H1 (cell line): Measurements from ENCODE around the gene MARK4. TPM values are rescaled to one million over a fixed set of nuclear protein-coding genes. Genes with fewer than 3 reads are reported as not detected.

ENCODE experiments used
- CTCF ChIA-PET: fragments of 300-600 bp; sonication (Branson Sonifier 250); formaldehyde crosslinking; loops from one replicate; lab custom pipeline; 2021; ENCODE audit not compliant: partially characterized antibody; lab: Charles Lee
- POLR2A ChIA-PET: fragments of 300-600 bp; sonication (Branson Sonifier 250); formaldehyde crosslinking; loops from one replicate; lab custom pipeline; 2021; ENCODE audit warnings: inconsistent platforms; ENCODE audit not compliant: partially characterized antibody; lab: Charles Lee
- DNase-seq, 2 experiments: peaks; one replicate each; pipeline versions ENCODE4 v3.0.0 to v3.0.0-alpha.2; 2010 to 2022; ENCODE audit warnings: low spot score in 2 of 2, low read depth in 1 of 2, mixed read lengths in 1 of 2
- FAIRE-seq: peaks from 2 replicates; lab custom pipeline; 2011; peaks lifted over from hg19 to GRCh38; lab: Jason Lieb, UNC
- H2AFZ ChIP-seq: 2 replicates; pipeline ENCODE4 v1.8.1; 2012; ENCODE audit warnings: low read length, inconsistent platforms
- H2AK5ac ChIP-seq: 2 replicates; pipeline ENCODE4 v1.6.1; 2013; ENCODE audit warnings: low read depth, low read length
- H2BK120ac ChIP-seq: replicated peaks from 2 replicates; pipeline ENCODE3; 2013; ENCODE audit warnings: low read depth, low read length, inconsistent platforms
- H2BK12ac ChIP-seq: 2 replicates; pipeline ENCODE4 v1.6.1; 2013; ENCODE audit warnings: low read depth, low read length
- H2BK15ac ChIP-seq: 2 replicates; pipeline ENCODE4 v1.6.1; 2013; ENCODE audit warnings: low read length
- H2BK20ac ChIP-seq: 2 replicates; pipeline ENCODE4 v1.6.1; 2013; ENCODE audit warnings: low read length
- H2BK5ac ChIP-seq: 2 replicates; pipeline ENCODE4 v1.6.1; 2013; ENCODE audit warnings: low read depth, low read length
- H3K14ac ChIP-seq: 2 replicates; pipeline ENCODE4 v1.6.1; 2013; ENCODE audit warnings: inconsistent platforms; ENCODE audit not compliant: insufficient read length
- H3K18ac ChIP-seq: 2 replicates; pipeline ENCODE4 v1.6.1; 2013; ENCODE audit warnings: low read length; ENCODE audit errors: extremely low read depth
- H3K23ac ChIP-seq: 2 replicates; pipeline ENCODE4 v1.6.1; 2013; ENCODE audit warnings: inconsistent platforms; ENCODE audit not compliant: insufficient read length
- H3K23me2 ChIP-seq: 2 replicates; pipeline ENCODE4 v1.6.1; 2013; ENCODE audit warnings: low read depth, low read length
- H3K27ac ChIP-seq: 2 replicates; pipeline ENCODE4 v1.6.1; 2011; ENCODE audit warnings: low read depth, low read length, inconsistent platforms
- H3K27me3 ChIP-seq, 4 experiments: replicated peaks in 1 of 4; 1 replicate in 1 of 4; 2 replicates in 3 of 4; pipeline versions ENCODE4 v1.6.1 to v1.8.1; 2011 to 2013; ENCODE audit warnings: low read length in 3 of 4, mild to moderate bottlenecking in 3 of 4, inconsistent platforms in 2 of 4, mixed read lengths in 2 of 4, moderate library complexity in 1 of 4; ENCODE audit not compliant: control insufficient read depth in 3 of 4, insufficient read depth in 3 of 4; ENCODE audit errors: extremely low read depth in 1 of 4
- H3K36me3 ChIP-seq, 4 experiments: 2 replicates each; pipeline versions ENCODE4 v1.6.1 to v1.8.1; 2011 to 2013; ENCODE audit warnings: mild to moderate bottlenecking in 4 of 4, low read length in 3 of 4, moderate library complexity in 2 of 4, control low read depth in 1 of 4, inconsistent platforms in 1 of 4; ENCODE audit not compliant: insufficient read depth in 4 of 4, control insufficient read depth in 2 of 4
- H3K4ac ChIP-seq: replicated peaks from 2 replicates; pipeline ENCODE3; 2013; ENCODE audit warnings: low read length, low read depth, mixed read lengths, inconsistent platforms; ENCODE audit not compliant: insufficient read length
- H3K4me1 ChIP-seq, 4 experiments: replicated peaks in 1 of 4; 1 replicate in 1 of 4; 2 replicates in 3 of 4; pipeline versions ENCODE4 v1.6.1 to v1.8.1; 2011 to 2013; ENCODE audit warnings: low read length in 3 of 4, inconsistent platforms in 2 of 4, mixed read lengths in 1 of 4; ENCODE audit not compliant: insufficient read depth in 4 of 4, control insufficient read depth in 3 of 4
- H3K4me2 ChIP-seq, 2 experiments: 2 replicates each; pipeline versions ENCODE4 v1.6.1 to v1.8.1; 2011 to 2013; ENCODE audit warnings: low read depth in 2 of 2, low read length in 2 of 2, control low read depth in 1 of 2, inconsistent platforms in 1 of 2, mild to moderate bottlenecking in 1 of 2; ENCODE audit not compliant: insufficient read depth in 1 of 2
- H3K4me3 ChIP-seq, 4 experiments: fragments of 200-600, 300-600 bp in 1 of 4; sonication (generic), shearing (Covaris generic), sonication (Bioruptor Twin) in 1 of 4; 2 replicates each; pipeline versions ENCODE4 v1.5.1 to v1.8.1; 2011 to 2016; ENCODE audit warnings: low read length in 4 of 4, low read depth in 3 of 4, control low read depth in 2 of 4, inconsistent platforms in 2 of 4, mild to moderate bottlenecking in 2 of 4, mixed read lengths in 1 of 4, moderate library complexity in 1 of 4; ENCODE audit not compliant: insufficient read depth in 2 of 4; ENCODE audit errors: extremely low read depth in 1 of 4
- H3K56ac ChIP-seq: replicated peaks from 2 replicates; pipeline ENCODE3; 2013; ENCODE audit warnings: low read depth, mild to moderate bottlenecking, mixed read lengths, low read length, inconsistent platforms; ENCODE audit not compliant: insufficient read length
- H3K79me1 ChIP-seq: 2 replicates; pipeline ENCODE4 v1.6.1; 2013; ENCODE audit warnings: low read depth, low read length, control low read depth
- H3K79me2 ChIP-seq, 2 experiments: 2 replicates each; pipeline versions ENCODE4 v1.6.1 to v1.8.1; 2012 to 2013; ENCODE audit warnings: low read length in 2 of 2, mild to moderate bottlenecking in 2 of 2, inconsistent platforms in 1 of 2; ENCODE audit not compliant: insufficient read depth in 2 of 2, control insufficient read depth in 1 of 2
- H3K9ac ChIP-seq, 4 experiments: replicated peaks in 1 of 4; 1 replicate in 1 of 4; 2 replicates in 3 of 4; pipeline versions ENCODE4 v1.6.1 to v1.8.1; 2011 to 2013; ENCODE audit warnings: low read depth in 3 of 4, low read length in 3 of 4, control low read depth in 2 of 4, mild to moderate bottlenecking in 2 of 4, moderate library complexity in 2 of 4, inconsistent platforms in 1 of 4; ENCODE audit errors: extremely low read depth in 1 of 4
- H3K9me3 ChIP-seq, 2 experiments: 2 replicates each; pipeline versions ENCODE4 v1.6.1 to v1.8.1; 2012 to 2013; ENCODE audit warnings: mild to moderate bottlenecking in 2 of 2, moderate library complexity in 2 of 2, control low read depth in 1 of 2, inconsistent platforms in 1 of 2, low read depth in 1 of 2, low read length in 1 of 2, mixed read lengths in 1 of 2; ENCODE audit not compliant: insufficient read depth in 2 of 2
- H4K20me1 ChIP-seq, 2 experiments: replicated peaks in 1 of 2; 2 replicates each; pipeline versions ENCODE3 to v1.8.1; 2011 to 2013; ENCODE audit warnings: inconsistent platforms in 2 of 2, low read length in 2 of 2, mild to moderate bottlenecking in 1 of 2; ENCODE audit not compliant: insufficient read depth in 2 of 2, control insufficient read depth in 1 of 2
- H4K5ac ChIP-seq: 2 replicates; pipeline ENCODE4 v1.6.1; 2013; ENCODE audit warnings: low read length, low read depth, mixed read lengths, inconsistent platforms; ENCODE audit not compliant: insufficient read length
- H4K8ac ChIP-seq: 2 replicates; pipeline ENCODE4 v1.8.0; 2013; ENCODE audit warnings: mild to moderate bottlenecking, moderate library complexity, low read length, inconsistent platforms; ENCODE audit not compliant: insufficient read depth; ENCODE audit errors: extremely low read depth
- H4K91ac ChIP-seq: replicated peaks from 2 replicates; pipeline ENCODE3; 2013; ENCODE audit warnings: low read length, mixed read lengths, inconsistent platforms; ENCODE audit not compliant: insufficient read length
- CBX8 ChIP-seq: fragments of 300-800, 300-1000 bp; sonication (generic); IDR thresholded peaks from 2 replicates; pipeline ENCODE4 v1.7.1; 2016; ENCODE audit warnings: low read depth, low read length, borderline replicate concordance
- CHD1 ChIP-seq: IDR thresholded peaks from 2 replicates; pipeline ENCODE4 v1.6.1; 2012; ENCODE audit warnings: low read depth, low read length, improper control_type of control experiment
- CREB1 ChIP-seq: IDR thresholded peaks from 2 replicates; pipeline ENCODE4 v1.6.1; 2012; ENCODE audit warnings: inconsistent platforms
- CTBP2 ChIP-seq: IDR thresholded peaks from 2 replicates; pipeline ENCODE4 v1.7.0; 2011; ENCODE audit warnings: borderline replicate concordance, mild to moderate bottlenecking, moderate library complexity, mixed read lengths, low read length; ENCODE audit not compliant: insufficient read depth, insufficient read length
- NANOG ChIP-seq: IDR thresholded peaks from 2 replicates; pipeline ENCODE4 v1.6.1; 2011; ENCODE audit warnings: low read length, low read depth, mild to moderate bottlenecking, inconsistent platforms; ENCODE audit not compliant: insufficient read depth, poor library complexity, severe bottlenecking
- POLR2A ChIP-seq, 2 experiments: IDR thresholded peaks; 1 replicate in 1 of 2; 2 replicates in 1 of 2; pipeline ENCODE4 v1.6.1; 2011; ENCODE audit warnings: low read depth in 2 of 2, low read length in 2 of 2, mild to moderate bottlenecking in 2 of 2; ENCODE audit errors: control extremely low read depth in 1 of 2
- SIRT6 ChIP-seq: IDR thresholded peaks from one replicate; pipeline ENCODE4 v1.7.1; 2012; ENCODE audit warnings: low read length, inconsistent platforms
- SRF ChIP-seq: IDR thresholded peaks from 2 replicates; pipeline ENCODE4 v1.6.1; 2011; ENCODE audit warnings: mild to moderate bottlenecking, low read depth, low read length, moderate library complexity
- ZNF274 ChIP-seq: IDR thresholded peaks from 2 replicates; pipeline ENCODE4 v1.7.0; 2012; ENCODE audit warnings: low read length, borderline replicate concordance; ENCODE audit errors: extremely low read depth
- WGBS, 2 experiments: shearing (Covaris generic) in 1 of 2; methylation state at CpG; one replicate each; pipeline versions ENCODE4 v1.1.6 to v1.1.7; 2013 to 2015; ENCODE audit warnings: low lambda C conversion rate in 2 of 2, mixed read lengths in 2 of 2, inconsistent platforms in 1 of 2, low coverage in 1 of 2, missing lambda C conversion rate in 1 of 2; ENCODE audit not compliant: insufficient replicate concordance in 2 of 2, insufficient coverage in 1 of 2, insufficient read length in 1 of 2; ENCODE audit errors: extremely low coverage in 1 of 2, missing lambda C conversion rate in 1 of 2; 5-methylcytosine and 5-hydroxymethylcytosine counted together
- polyA plus RNA-seq, 7 experiments: library from polyadenylated mRNA; depleted of rRNA in 3 of 7; stranded (reverse) in 5 of 7; unstranded in 2 of 7; fragments of >200 nt in 5 of 7; fragments of 200-250 nt in 2 of 7; gene quantifications; 1 replicate in 5 of 7; 2 replicates in 1 of 7; 4 replicates in 1 of 7; pipeline versions ENCODE4 v1.2.1 to v1.2.3, GENCODE V29; 2011 to 2013; ENCODE audit warnings: missing spikeins in 2 of 7, mixed read lengths in 2 of 7
- total RNA-seq: library from RNA; stranded (reverse); fragmentation: NEBNext Ultra II Directional; extraction: Animal tissue kit (Norgen Biotek cat#: 25700); gene quantifications from 2 replicates; pipeline ENCODE4 v1.2.1, GENCODE V29; 2021
- TF ChIP-seq, protein P1 (sequence below): IDR thresholded peaks from 2 replicates; pipeline ENCODE4 v1.6.1; 2012; ENCODE audit warnings: inconsistent platforms

The MARK4 gene
- total and polyA plus RNA-seq, 2 of the 8 experiments (the other 6 are each of a cell fraction or from before 2014, with no cell fraction given), result 12.3 to 49.8 TPM

GRCh38 chr19:45276284-45276687 is 25.2 kb downstream of the MARK4 start:
- FAIRE-seq (no peak), DNase-seq (no peak)
- Histone ChIP-seq H3K56ac (no peak overlapping the region), H2BK120ac (no peak overlapping the region), H3K23ac (no peak overlapping the region), H3K9ac (no peak overlapping the region), H2AK5ac (no peak overlapping the region), H3K18ac (no peak overlapping the region), H3K4me1 (no peaks in the 10 kb centered on the region), H3K36me3 (peaks cover 8 to 16% (median 11%) of the 10 kb centered on the region in 4 experiments; a peak in 6 of 8 replicates), H3K23me2 (no peaks in the 10 kb centered on the region), H4K91ac (no peak overlapping the region), H3K4me2 (no peak overlapping the region), H3K27ac (no peak overlapping the region), H2BK5ac (no peak overlapping the region), H3K14ac (no peak overlapping the region), H3K79me2 (no peaks in the 10 kb centered on the region), H3K4ac (no peak overlapping the region), H3K4me3 (no peak overlapping the region), H2BK15ac (no peak overlapping the region), H4K8ac (no peak overlapping the region), H2AFZ (no peak overlapping the region), H4K5ac (no peak overlapping the region), H4K20me1 (peaks cover 0 to 2% of the 10 kb centered on the region in 2 experiments), H2BK20ac (no peak overlapping the region), H2BK12ac (no peak overlapping the region), H3K27me3 (no peaks in the 10 kb centered on the region), H3K79me1 (no peaks in the 10 kb centered on the region), H3K9me3 (no peaks in the 10 kb centered on the region)
- POLR2A ChIA-PET, result no interaction called here
- TF ChIP-seq POLR2A (IDR thresholded peaks at IDR 0.05; ENCODE audit: control extremely low read depth in 1 of 2, low read depth in 2 of 2, low read length in 2 of 2), result no peak
- TF ChIP-seq NANOG, result no peak
- TF ChIP-seq, protein P1, sequence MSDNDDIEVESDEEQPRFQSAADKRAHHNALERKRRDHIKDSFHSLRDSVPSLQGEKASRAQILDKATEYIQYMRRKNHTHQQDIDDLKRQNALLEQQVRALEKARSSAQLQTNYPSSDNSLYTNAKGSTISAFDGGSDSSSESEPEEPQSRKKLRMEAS, result no peak
- no peak for TF ChIP-seq SRF
- TF ChIP-seq ZNF274, result no peak
- TF ChIP-seq SIRT6, result no peak
- TF ChIP-seq CTBP2, result no peak
- no peak for TF ChIP-seq CHD1
- TF ChIP-seq CREB1, result no peak
- TF ChIP-seq CBX8, result no peak
- WGBS, 2 experiments, result 87% methylated on average over 4 of the region's 7 CpGs; no CpG with 5 or more reads in 1 of the 2 experiments
- CTCF ChIA-PET, result interaction anchor here (1.1 to 1.2 kb wide), 2 partner anchors 20 to 76 kb away, joined by 3 to 4 read pairs; no protein-coding TSS in a partner anchor
